GM12878 (cell line): Measurements from ENCODE around the gene IDH3A. TPM values are rescaled to one million over a fixed set of nuclear protein-coding genes. Genes with fewer than 3 reads are reported as not detected.
A peak's percentile ranks its signal among the peaks of the same experiment; 100 is the strongest.

Experiments used
- ASH2L ChIP-seq: fragments of 300-600, 200-600 bp; sonication (generic); IDR thresholded peaks from 2 replicates; pipeline ENCODE4 v1.6.1; 2017; ENCODE audit warnings: low read depth, mild to moderate bottlenecking, borderline replicate concordance
- BMI1 ChIP-seq: fragments of 450-650 bp; IDR thresholded peaks from 2 replicates; pipeline ENCODE4 v1.6.1; 2016; ENCODE audit warnings: mild to moderate bottlenecking, moderate library complexity, borderline replicate concordance
- E4F1 ChIP-seq: fragments of 450-650 bp; IDR thresholded peaks from 2 replicates; pipeline ENCODE4 v1.6.1; 2018; ENCODE audit warnings: borderline replicate concordance, mild to moderate bottlenecking; ENCODE audit not compliant: partially characterized antibody
- EP300 ChIP-seq, 2 experiments: fragments of 150-350 bp in 1 of 2; IDR thresholded peaks; 2 replicates each; pipeline ENCODE4 v1.6.1; 2011 to 2012; ENCODE audit warnings: low read depth in 2 of 2, low read length in 2 of 2, borderline replicate concordance in 1 of 2, improper control_type of control experiment in 1 of 2, inconsistent platforms in 1 of 2; ENCODE audit not compliant: control insufficient read depth in 1 of 2
- GABPA ChIP-seq: IDR thresholded peaks from 2 replicates; pipeline ENCODE4 v1.6.1; 2014; ENCODE audit warnings: antibody characterized with exemption, low read depth, mild to moderate bottlenecking, inconsistent platforms
- IKZF1 ChIP-seq: fragments of 450-650 bp; conservative IDR thresholded peaks from 2 replicates; pipeline ENCODE4 v1.6.1; 2017; ENCODE audit warnings: antibody characterized with exemption, mild to moderate bottlenecking
- NFIC ChIP-seq: IDR thresholded peaks from 2 replicates; pipeline ENCODE4 v1.6.1; 2012; ENCODE audit warnings: low read depth, mild to moderate bottlenecking, inconsistent platforms, low read length, moderate library complexity
- PBX3 ChIP-seq: IDR thresholded peaks from 2 replicates; pipeline ENCODE4 v1.6.1; 2011; ENCODE audit warnings: mild to moderate bottlenecking, low read depth, low read length, moderate library complexity; ENCODE audit not compliant: insufficient replicate concordance
- RBBP5 ChIP-seq: fragments of 200-600 bp; sonication (generic); conservative IDR thresholded peaks from 2 replicates; pipeline ENCODE4 v1.6.1; 2016
- RELA ChIP-seq: fragments of 450-650 bp; IDR thresholded peaks from 2 replicates; pipeline ENCODE4 v1.8.0; 2014; ENCODE audit warnings: borderline replicate concordance; ENCODE audit not compliant: partially characterized antibody
- SMAD1 ChIP-seq: fragments of 450-650 bp; IDR thresholded peaks from 2 replicates; pipeline ENCODE4 v1.6.1; 2018; ENCODE audit warnings: mild to moderate bottlenecking, low read depth; ENCODE audit not compliant: partially characterized antibody
- SMC3 ChIP-seq: IDR thresholded peaks from 2 replicates; pipeline ENCODE4 v1.6.1; 2011; ENCODE audit warnings: low read length, improper control_type of control experiment, borderline replicate concordance
- TAF1 ChIP-seq: IDR thresholded peaks from 2 replicates; pipeline ENCODE4 v1.6.1; 2011; ENCODE audit warnings: mild to moderate bottlenecking, low read depth, low read length, borderline replicate concordance
- TARDBP ChIP-seq: IDR thresholded peaks from 2 replicates; pipeline ENCODE4 v1.6.1; 2016; ENCODE audit warnings: borderline replicate concordance
- ZNF687 ChIP-seq: fragments of 450-650 bp; IDR thresholded peaks from 2 replicates; pipeline ENCODE4 v1.6.1; 2017; ENCODE audit warnings: mild to moderate bottlenecking, moderate library complexity
- polyA plus RNA-seq, 11 experiments: library from polyadenylated mRNA; depleted of rRNA in 4 of 11; unstranded in 6 of 11; stranded (reverse) in 5 of 11; fragments of >200 nt; fragmentation: Nextera tagmentation in 4 of 11; fragmentation: Illumina TruSeq in 1 of 11; extraction: Ambion mirVana in 4 of 11; extraction: Trizol in 1 of 11; gene quantifications; 1 replicate in 1 of 11; 2 replicates in 10 of 11; pipeline versions ENCODE4 v1.2.1 to v1.2.3, GENCODE V29; 2011 to 2016; ENCODE audit warnings: inconsistent platforms in 2 of 11, missing spikeins in 2 of 11, low read depth in 1 of 11
- total RNA-seq, 4 experiments: library from RNA; depleted of rRNA in 3 of 4; stranded (reverse); fragments of >200 nt in 3 of 4; fragmentation: Illumina TruSeq in 1 of 4; extraction: Trizol in 1 of 4; gene quantifications; 2 replicates each; pipeline versions ENCODE4 v1.2.1 to v1.2.3, GENCODE V29; 2013 to 2021
- TF ChIP-seq, protein P1 (sequence below): fragments of 450-650 bp; conservative IDR thresholded peaks from 2 replicates; pipeline ENCODE4 v1.6.1; 2017; ENCODE audit warnings: mild to moderate bottlenecking, moderate library complexity
- TF ChIP-seq, protein P2 (sequence below): fragments of 450-650 bp; IDR thresholded peaks from 2 replicates; pipeline ENCODE4 v1.6.1; 2016; ENCODE audit warnings: mild to moderate bottlenecking

Gene IDH3A
- total and polyA plus RNA-seq, 10 of the 15 experiments (the other 5 are each of a cell fraction or from before 2014, with no cell fraction given): 83.9 to 254 (median 195) TPM

GRCh38 chr15:78131295-78132061 is 17.7 kb upstream of the IDH3A start, which contains the start of gene CIB2 (continued):
- TF ChIP-seq, protein P1, sequence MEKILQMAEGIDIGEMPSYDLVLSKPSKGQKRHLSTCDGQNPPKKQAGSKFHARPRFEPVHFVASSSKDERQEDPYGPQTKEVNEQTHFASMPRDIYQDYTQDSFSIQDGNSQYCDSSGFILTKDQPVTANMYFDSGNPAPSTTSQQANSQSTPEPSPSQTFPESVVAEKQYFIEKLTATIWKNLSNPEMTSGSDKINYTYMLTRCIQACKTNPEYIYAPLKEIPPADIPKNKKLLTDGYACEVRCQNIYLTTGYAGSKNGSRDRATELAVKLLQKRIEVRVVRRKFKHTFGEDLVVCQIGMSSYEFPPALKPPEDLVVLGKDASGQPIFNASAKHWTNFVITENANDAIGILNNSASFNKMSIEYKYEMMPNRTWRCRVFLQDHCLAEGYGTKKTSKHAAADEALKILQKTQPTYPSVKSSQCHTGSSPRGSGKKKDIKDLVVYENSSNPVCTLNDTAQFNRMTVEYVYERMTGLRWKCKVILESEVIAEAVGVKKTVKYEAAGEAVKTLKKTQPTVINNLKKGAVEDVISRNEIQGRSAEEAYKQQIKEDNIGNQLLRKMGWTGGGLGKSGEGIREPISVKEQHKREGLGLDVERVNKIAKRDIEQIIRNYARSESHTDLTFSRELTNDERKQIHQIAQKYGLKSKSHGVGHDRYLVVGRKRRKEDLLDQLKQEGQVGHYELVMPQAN: peak; percentile 60
- TF ChIP-seq SMAD1 (no peak), EP300 (IDR thresholded peaks at IDR 0.05; ENCODE audit: borderline replicate concordance in 1 of 2, control insufficient read depth in 1 of 2, low read depth in 2 of 2, low read length in 2 of 2) (no peak), TARDBP (no peak), BMI1 (no peak), IKZF1 (peak; percentile 81), RBBP5 (no peak), SMC3 (peak; percentile 79), E4F1 (no peak), PBX3 (no peak), TAF1 (no peak; the same call in 1 of the 2 replicates), RELA (peak; percentile 45), GABPA (no peak), ZNF687 (peak; percentile 76; the same call in 1 of the 2 replicates), NFIC (no peak), ASH2L (no peak)
- TF ChIP-seq, protein P2, sequence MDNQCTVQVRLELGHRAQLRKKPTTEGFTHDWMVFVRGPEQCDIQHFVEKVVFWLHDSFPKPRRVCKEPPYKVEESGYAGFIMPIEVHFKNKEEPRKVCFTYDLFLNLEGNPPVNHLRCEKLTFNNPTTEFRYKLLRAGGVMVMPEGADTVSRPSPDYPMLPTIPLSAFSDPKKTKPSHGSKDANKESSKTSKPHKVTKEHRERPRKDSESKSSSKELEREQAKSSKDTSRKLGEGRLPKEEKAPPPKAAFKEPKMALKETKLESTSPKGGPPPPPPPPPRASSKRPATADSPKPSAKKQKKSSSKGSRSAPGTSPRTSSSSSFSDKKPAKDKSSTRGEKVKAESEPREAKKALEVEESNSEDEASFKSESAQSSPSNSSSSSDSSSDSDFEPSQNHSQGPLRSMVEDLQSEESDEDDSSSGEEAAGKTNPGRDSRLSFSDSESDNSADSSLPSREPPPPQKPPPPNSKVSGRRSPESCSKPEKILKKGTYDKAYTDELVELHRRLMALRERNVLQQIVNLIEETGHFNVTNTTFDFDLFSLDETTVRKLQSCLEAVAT: no peak
